PC-3 (cell line): ENCODE results near the gene ETV6. TPM values are rescaled to one million over a fixed set of nuclear protein-coding genes. Genes with fewer than 3 reads are reported as not detected.
A peak's percentile ranks its signal among the peaks of the same experiment; 100 is the strongest.

Experiments
- ATAC-seq: fragments of 200-7000 bp; cut with Tn5 transposase; 2 replicates; pipeline ENCODE4 v1.9.1; 2020; ENCODE audit warnings: mild to moderate bottlenecking, moderate library complexity
- BruUV-seq: library from RNA; stranded (reverse); fragments of 400-500 nt; replicated peaks from 2 replicates; lab custom pipeline; 2021; lab: Mats Ljungman, UMichigan
- CTCF ChIA-PET: fragments of 300-600 bp; sonication (Branson Sonifier 250); formaldehyde crosslinking; loops from one replicate; lab custom pipeline; 2022; ENCODE audit warnings: antibody characterized with exemption; lab: Charles Lee
- POLR2A ChIA-PET: fragments of 300-600 bp; sonication (Branson Sonifier 250); formaldehyde crosslinking; loops from one replicate; lab custom pipeline; 2022; ENCODE audit warnings: antibody characterized with exemption; ENCODE audit not compliant: unreplicated experiment; lab: Charles Lee
- DNase-seq: peaks from one replicate; pipeline ENCODE4 v3.0.0-alpha.2; 2015
- H2AFZ ChIP-seq: fragments of 300-600 bp; sonication (generic); 2 replicates; pipeline ENCODE4 v1.6.0; 2016; ENCODE audit warnings: antibody characterized with exemption, low read length
- H3F3A ChIP-seq: fragments of 300-600 bp; sonication (generic); one replicate; pipeline ENCODE4 v1.6.0; 2017; ENCODE audit warnings: antibody characterized with exemption, low read length, control low read depth, mild to moderate bottlenecking; ENCODE audit not compliant: unreplicated experiment
- H3K27ac ChIP-seq: fragments of 300-600 bp; sonication (generic); 2 replicates; pipeline ENCODE4 v1.5.1; 2016; ENCODE audit warnings: mild to moderate bottlenecking, low read length
- H3K27me3 ChIP-seq: fragments of 300-600 bp; sonication (generic); 2 replicates; pipeline ENCODE4 v1.6.1; 2016; ENCODE audit warnings: low read length, mixed read lengths
- H3K36me3 ChIP-seq: fragments of 300-600 bp; sonication (generic); 2 replicates; pipeline ENCODE4 v1.6.1; 2016; ENCODE audit warnings: low read depth, mixed run types, low read length, mixed read lengths
- H3K4me1 ChIP-seq: fragments of 300-600 bp; sonication (generic); 2 replicates; pipeline ENCODE4 v1.5.1; 2016; ENCODE audit warnings: low read length; ENCODE audit not compliant: insufficient read depth
- H3K4me2 ChIP-seq: fragments of 300-600 bp; sonication (generic); 2 replicates; pipeline ENCODE4 v1.6.0; 2016; ENCODE audit warnings: low read length
- H3K4me3 ChIP-seq: fragments of 300-600 bp; sonication (generic); 2 replicates; pipeline ENCODE4 v1.5.1; 2016; ENCODE audit warnings: mild to moderate bottlenecking, low read length, mixed read lengths
- H3K79me2 ChIP-seq: fragments of 300-600 bp; sonication (generic); 2 replicates; pipeline ENCODE4 v1.6.1; 2017; ENCODE audit warnings: low read length, mixed read lengths
- H3K9ac ChIP-seq: fragments of 300-600 bp; sonication (generic); 2 replicates; pipeline ENCODE4 v1.6.0; 2016; ENCODE audit warnings: mild to moderate bottlenecking, low read length
- H3K9me2 ChIP-seq: fragments of 300-600 bp; sonication (generic); replicated peaks from 2 replicates; pipeline ENCODE4 v1.6.1; 2016; ENCODE audit warnings: mixed run types, low read length, mixed read lengths
- H3K9me3 ChIP-seq: fragments of 300-600 bp; sonication (generic); 2 replicates; pipeline ENCODE4 v1.6.1; 2016; ENCODE audit warnings: low read length, mixed read lengths
- H4K20me1 ChIP-seq: fragments of 300-600 bp; sonication (generic); 2 replicates; pipeline ENCODE4 v1.6.1; 2016; ENCODE audit warnings: low read length, mixed read lengths
- EZH2 ChIP-seq: fragments of 300-600 bp; sonication (generic); IDR thresholded peaks from one replicate; pipeline ENCODE4 v1.6.1; 2017; ENCODE audit warnings: antibody characterized with exemption, mild to moderate bottlenecking, low read length; ENCODE audit not compliant: unreplicated experiment
- EZH2phosphoT487 ChIP-seq: fragments of 300-600 bp; sonication (generic); IDR thresholded peaks from 2 replicates; pipeline ENCODE4 v1.6.1; 2018; ENCODE audit warnings: mild to moderate bottlenecking, antibody characterized with exemption, low read length, borderline replicate concordance
- intact Hi-C: fragments of 100-400 bp; cut with micrococcal nuclease; formaldehyde crosslinking; loops from 2 replicates; pipeline ENCODE4 v1.9.0; 2023
- total RNA-seq: library from RNA; depleted of rRNA; stranded (reverse); fragments of >200 nt; gene quantifications from 2 replicates; pipeline ENCODE4 v1.2.3, GENCODE V29; 2014
- TF ChIP-seq, protein P1 (sequence below): fragments of 300-600 bp; sonication (generic); conservative IDR thresholded peaks from 2 replicates; pipeline ENCODE4 v1.5.1; 2017; ENCODE audit warnings: antibody characterized with exemption, low read depth, mild to moderate bottlenecking, low read length

The ETV6 gene
- total RNA-seq, 1 experiment from 2014 or later: 5.0 TPM

DNA sequence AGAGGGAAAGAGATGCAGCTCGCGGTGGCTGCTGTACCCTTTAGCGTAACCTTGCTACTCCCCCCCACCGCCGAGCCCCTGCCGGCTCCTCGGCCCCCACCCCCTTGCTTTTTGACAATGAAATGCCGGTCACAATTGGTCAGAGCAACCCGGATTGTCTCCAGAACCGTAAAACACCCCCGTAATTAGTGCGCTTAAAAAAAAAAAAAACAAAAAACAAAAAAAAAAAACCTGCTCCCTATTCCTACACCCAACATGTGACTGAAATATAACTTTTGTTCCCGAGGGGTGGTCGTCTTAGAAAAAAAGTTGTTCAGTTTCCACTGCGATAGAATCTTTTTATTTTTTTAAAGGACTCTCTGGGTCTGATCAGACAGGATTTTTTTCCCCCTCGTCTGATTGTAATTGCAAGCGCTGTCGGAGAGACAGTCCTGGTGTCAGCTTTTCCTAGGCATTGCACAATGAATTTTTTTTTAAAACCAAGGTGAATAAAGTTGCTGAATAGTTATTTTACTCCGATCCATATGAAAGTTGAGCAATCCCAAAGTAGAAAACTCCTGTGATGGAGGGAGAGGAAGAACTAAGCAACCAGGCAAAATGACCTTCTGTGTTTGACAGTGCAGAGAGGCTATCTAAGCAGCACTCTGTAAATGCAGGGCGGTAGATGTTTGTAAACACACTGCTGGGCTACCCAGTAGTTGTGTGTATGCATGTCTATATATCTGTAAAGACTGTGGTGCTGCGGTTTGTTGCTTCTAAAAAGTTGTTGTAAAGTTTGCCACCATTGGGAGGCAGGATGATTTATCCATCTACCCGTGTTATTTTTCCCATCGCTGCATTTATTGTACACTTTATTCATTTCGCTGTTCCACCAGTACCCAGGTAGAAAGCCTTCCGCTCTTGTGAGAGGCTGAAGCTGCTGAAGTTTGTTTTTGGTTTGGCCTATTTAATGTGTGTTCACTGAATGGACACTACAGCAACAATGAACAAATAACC, 1.1 kb downstream of the ETV6 start:
- POLR2A ChIA-PET: interaction anchor here (1.5 kb wide), 1 partner anchor 291 kb away, joined by 3 read pairs; no protein-coding TSS in a partner anchor
- Histone ChIP-seq H3K4me2 (peak overlapping the region; percentile 97), H3K27ac (peak overlapping the region; percentile 88), H3K4me1 (peaks cover 14% of the 10 kb centered on the region), H4K20me1 (peaks cover 10% of the 10 kb centered on the region; the same call in 1 of the 2 replicates), H3K27me3 (no peaks in the 10 kb centered on the region), H3K79me2 (peaks cover 52% of the 10 kb centered on the region), H3K9me3 (no peaks in the 10 kb centered on the region), H3K36me3 (no peaks in the 10 kb centered on the region), H3K9me2 (no peaks in the 10 kb centered on the region), H3F3A (no peaks in the 10 kb centered on the region), H3K4me3 (peak overlapping the region; percentile 95), H3K9ac (peak overlapping the region; percentile 84), H2AFZ (peak overlapping the region; percentile 75)
- TF ChIP-seq, protein P1, sequence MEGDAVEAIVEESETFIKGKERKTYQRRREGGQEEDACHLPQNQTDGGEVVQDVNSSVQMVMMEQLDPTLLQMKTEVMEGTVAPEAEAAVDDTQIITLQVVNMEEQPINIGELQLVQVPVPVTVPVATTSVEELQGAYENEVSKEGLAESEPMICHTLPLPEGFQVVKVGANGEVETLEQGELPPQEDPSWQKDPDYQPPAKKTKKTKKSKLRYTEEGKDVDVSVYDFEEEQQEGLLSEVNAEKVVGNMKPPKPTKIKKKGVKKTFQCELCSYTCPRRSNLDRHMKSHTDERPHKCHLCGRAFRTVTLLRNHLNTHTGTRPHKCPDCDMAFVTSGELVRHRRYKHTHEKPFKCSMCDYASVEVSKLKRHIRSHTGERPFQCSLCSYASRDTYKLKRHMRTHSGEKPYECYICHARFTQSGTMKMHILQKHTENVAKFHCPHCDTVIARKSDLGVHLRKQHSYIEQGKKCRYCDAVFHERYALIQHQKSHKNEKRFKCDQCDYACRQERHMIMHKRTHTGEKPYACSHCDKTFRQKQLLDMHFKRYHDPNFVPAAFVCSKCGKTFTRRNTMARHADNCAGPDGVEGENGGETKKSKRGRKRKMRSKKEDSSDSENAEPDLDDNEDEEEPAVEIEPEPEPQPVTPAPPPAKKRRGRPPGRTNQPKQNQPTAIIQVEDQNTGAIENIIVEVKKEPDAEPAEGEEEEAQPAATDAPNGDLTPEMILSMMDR: peak; percentile 30; the same call in 1 of the 2 replicates
- TF ChIP-seq EZH2phosphoT487 (no peak), EZH2 (no peak)
- intact Hi-C loops: loop anchor here (2.0 kb wide), 1 partner anchor 234 kb away; no protein-coding TSS in a partner anchor
- CTCF ChIA-PET: interaction anchor here (0.5 kb wide), 1 partner anchor 242 kb away, joined by 9 read pairs; no protein-coding TSS in a partner anchor
- DNase-seq (peak; percentile 38), ATAC-seq (peak; percentile 10)
- BruUV-seq: TSS peak; percentile 48

DNA sequence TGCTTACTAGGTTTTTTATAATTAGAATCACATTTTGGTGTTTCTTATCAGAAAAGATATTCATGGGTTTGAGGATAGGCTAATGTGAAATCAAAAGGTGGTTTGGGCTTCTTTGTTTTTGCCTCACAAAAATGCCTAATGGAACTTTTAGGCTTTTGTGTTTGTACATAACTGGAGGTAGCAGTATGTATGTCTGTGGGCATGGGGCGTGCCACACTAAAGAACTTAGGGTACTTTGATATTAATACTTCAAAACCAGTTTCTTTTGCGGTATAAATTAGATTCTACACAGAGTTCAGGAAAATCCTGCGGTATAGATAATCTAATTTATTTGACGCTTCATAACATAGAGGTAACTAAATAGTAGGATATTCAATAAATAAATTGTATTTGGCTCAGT, 1.9 kb downstream of the ETV6 start:
- Histone ChIP-seq H2AFZ (peak overlapping the region; percentile 49; the same call in 1 of the 2 replicates), H3K9ac (peak overlapping the region; percentile 84), H3K27me3 (no peaks in the 10 kb centered on the region), H4K20me1 (peaks cover 10% of the 10 kb centered on the region; the same call in 1 of the 2 replicates), H3K4me2 (peak overlapping the region; percentile 97), H3K4me1 (peaks cover 14% of the 10 kb centered on the region), H3K79me2 (peaks cover 57% of the 10 kb centered on the region), H3F3A (no peaks in the 10 kb centered on the region), H3K4me3 (peak overlapping the region; percentile 95), H3K9me3 (no peaks in the 10 kb centered on the region), H3K9me2 (no peaks in the 10 kb centered on the region), H3K36me3 (no peaks in the 10 kb centered on the region), H3K27ac (no peak overlapping the region)
- intact Hi-C loops: loop anchor here (2.0 kb wide), 1 partner anchor 233 kb away; no protein-coding TSS in a partner anchor
- no TSS peak for BruUV-seq
- POLR2A ChIA-PET: no interaction called here
- DNase-seq (no peak), ATAC-seq (no peak)
- TF ChIP-seq EZH2phosphoT487 (no peak), EZH2 (no peak)
- TF ChIP-seq, protein P1: no peak
- CTCF ChIA-PET: no interaction called here
